ENCODE data around the gene DLX6. TPM values are rescaled to one million over a fixed set of nuclear protein-coding genes. Genes with fewer than 3 reads are reported as not detected.

DLX6 gene
- total RNA-seq, 1 experiment from 2014 or later = 17.9 TPM

DNA sequence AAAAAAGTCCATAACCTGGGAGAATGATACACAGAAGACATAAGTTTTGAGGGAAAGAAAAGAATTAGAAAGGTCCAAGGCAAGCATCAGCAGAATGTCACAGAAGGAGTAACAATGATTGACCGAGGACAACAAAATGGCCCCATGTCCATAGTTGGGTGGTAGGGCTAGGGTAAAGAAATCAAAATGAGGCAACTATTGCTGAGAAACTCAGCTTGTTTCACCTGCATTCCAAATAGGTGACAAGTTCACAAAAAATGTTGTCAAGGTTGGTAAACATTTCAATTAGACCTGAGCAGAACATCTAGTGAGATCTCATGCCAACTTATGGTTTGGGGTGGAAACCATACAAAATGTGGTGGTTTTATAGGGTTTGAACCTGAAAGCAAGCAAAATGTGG, 22.8 kb upstream of the DLX6 start:
- DNase-seq (ENCODE audit: low spot score) = no peak
- Histone ChIP-seq H3K36me3 (ENCODE audit: insufficient read depth, low read length, poor library complexity, severe bottlenecking) (no peaks in the 10 kb centered on the region), H3K9me3 (ENCODE audit: low read depth, low read length, poor library complexity, severe bottlenecking) (no peaks in the 10 kb centered on the region), H3K27ac (ENCODE audit: low read depth, low read length, poor library complexity, severe bottlenecking) (no peak overlapping the region), H3K27me3 (replicated peaks; ENCODE audit: insufficient read depth, low read depth, low read length, poor library complexity) (peaks cover 1% of the 10 kb centered on the region), H3K4me3 (ENCODE audit: low read depth, low read length, poor library complexity, severe bottlenecking) (no peak overlapping the region), H3K4me1 (ENCODE audit: insufficient read depth, low read length, poor library complexity, severe bottlenecking) (peaks cover 1% of the 10 kb centered on the region)
- intact Hi-C loops (cut with micrococcal nuclease; ENCODE audit: unreplicated experiment) = no loop called here
- CTCF ChIA-PET = no interaction called here
- BruUV-seq (replicated peaks) = no TSS peak
- TF ChIP-seq, protein P1, sequence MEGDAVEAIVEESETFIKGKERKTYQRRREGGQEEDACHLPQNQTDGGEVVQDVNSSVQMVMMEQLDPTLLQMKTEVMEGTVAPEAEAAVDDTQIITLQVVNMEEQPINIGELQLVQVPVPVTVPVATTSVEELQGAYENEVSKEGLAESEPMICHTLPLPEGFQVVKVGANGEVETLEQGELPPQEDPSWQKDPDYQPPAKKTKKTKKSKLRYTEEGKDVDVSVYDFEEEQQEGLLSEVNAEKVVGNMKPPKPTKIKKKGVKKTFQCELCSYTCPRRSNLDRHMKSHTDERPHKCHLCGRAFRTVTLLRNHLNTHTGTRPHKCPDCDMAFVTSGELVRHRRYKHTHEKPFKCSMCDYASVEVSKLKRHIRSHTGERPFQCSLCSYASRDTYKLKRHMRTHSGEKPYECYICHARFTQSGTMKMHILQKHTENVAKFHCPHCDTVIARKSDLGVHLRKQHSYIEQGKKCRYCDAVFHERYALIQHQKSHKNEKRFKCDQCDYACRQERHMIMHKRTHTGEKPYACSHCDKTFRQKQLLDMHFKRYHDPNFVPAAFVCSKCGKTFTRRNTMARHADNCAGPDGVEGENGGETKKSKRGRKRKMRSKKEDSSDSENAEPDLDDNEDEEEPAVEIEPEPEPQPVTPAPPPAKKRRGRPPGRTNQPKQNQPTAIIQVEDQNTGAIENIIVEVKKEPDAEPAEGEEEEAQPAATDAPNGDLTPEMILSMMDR (conservative IDR thresholded peaks at IDR 0.05; ENCODE audit: low read depth, low read length) = no peak
- no peak for TF ChIP-seq EZH2 (IDR thresholded peaks at IDR 0.05; ENCODE audit: borderline replicate concordance, low read depth, low read length, poor library complexity, severe bottlenecking)
- POLR2A ChIA-PET (ENCODE audit: low non-redundant PET) = no interaction called here

DNA sequence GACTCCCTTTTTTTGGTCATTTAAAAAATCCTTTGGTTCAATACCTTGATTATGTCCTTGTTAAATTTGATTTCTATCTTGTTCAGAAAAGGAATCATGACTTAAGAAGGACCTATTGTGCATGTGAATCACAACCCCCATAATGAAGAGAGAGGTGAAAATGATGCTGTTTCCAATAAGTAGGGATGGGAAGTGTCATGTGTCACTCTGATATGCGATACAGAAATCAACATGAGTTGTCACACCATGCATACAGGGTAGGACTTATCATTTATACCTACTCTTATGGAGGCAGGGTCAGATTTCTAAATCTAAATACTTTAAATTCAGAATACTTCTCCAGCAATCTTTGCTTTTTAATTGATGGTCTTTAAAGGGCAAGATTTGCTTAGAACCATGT, 19.4 kb upstream of the DLX6 start:
- CTCF ChIA-PET = no interaction called here

DNA sequence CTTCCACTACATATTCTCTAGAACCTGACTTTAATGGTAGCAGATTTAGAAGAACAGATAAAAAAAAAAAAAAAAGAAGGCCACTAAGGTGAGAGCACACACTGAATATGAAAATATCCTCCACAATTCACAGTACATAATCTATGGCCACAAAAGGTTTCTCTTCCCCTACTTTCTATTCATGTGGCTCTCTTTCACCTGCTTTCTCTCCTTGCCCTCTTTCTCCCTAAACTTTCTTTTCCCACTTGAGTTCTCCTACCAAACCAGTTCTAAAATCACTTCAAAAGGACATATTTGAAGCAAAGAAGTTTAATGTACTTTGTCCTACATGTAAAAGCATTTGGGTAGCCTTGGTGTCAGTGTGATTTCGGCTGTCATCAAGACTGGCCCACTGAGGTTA, 18.5 kb upstream of the DLX6 start:
- TF ChIP-seq, protein P1 (conservative IDR thresholded peaks at IDR 0.05; ENCODE audit: low read depth, low read length) = no peak
- TF ChIP-seq EZH2 (IDR thresholded peaks at IDR 0.05; ENCODE audit: borderline replicate concordance, low read depth, low read length, poor library complexity, severe bottlenecking) = no peak
- CTCF ChIA-PET = no interaction called here
- Histone ChIP-seq H3K4me3 (ENCODE audit: low read depth, low read length, poor library complexity, severe bottlenecking) (no peak overlapping the region), H3K4me1 (ENCODE audit: insufficient read depth, low read length, poor library complexity, severe bottlenecking) (peaks cover 9% of the 10 kb centered on the region), H3K27me3 (replicated peaks; ENCODE audit: insufficient read depth, low read depth, low read length, poor library complexity) (peaks cover 5% of the 10 kb centered on the region), H3K36me3 (ENCODE audit: insufficient read depth, low read length, poor library complexity, severe bottlenecking) (no peaks in the 10 kb centered on the region), H3K9me3 (ENCODE audit: low read depth, low read length, poor library complexity, severe bottlenecking) (no peaks in the 10 kb centered on the region), H3K27ac (ENCODE audit: low read depth, low read length, poor library complexity, severe bottlenecking) (no peak overlapping the region)
- DNase-seq (ENCODE audit: low spot score) = no peak
- no TSS peak for BruUV-seq (replicated peaks)
- intact Hi-C loops (cut with micrococcal nuclease; ENCODE audit: unreplicated experiment) = no loop called here
- POLR2A ChIA-PET (ENCODE audit: low non-redundant PET) = no interaction called here

More for the DNA sequence above, 19.4 kb upstream of the DLX6 start:
- BruUV-seq (replicated peaks) = no TSS peak
- POLR2A ChIA-PET (ENCODE audit: low non-redundant PET) = no interaction called here
- no peak for TF ChIP-seq EZH2 (IDR thresholded peaks at IDR 0.05; ENCODE audit: borderline replicate concordance, low read depth, low read length, poor library complexity, severe bottlenecking)
- TF ChIP-seq, protein P1 (conservative IDR thresholded peaks at IDR 0.05; ENCODE audit: low read depth, low read length) = no peak
- H3K36me3 ChIP-seq (ENCODE audit: insufficient read depth, low read length, poor library complexity, severe bottlenecking) = no peaks in the 10 kb centered on the region
- DNase-seq (ENCODE audit: low spot score) = no peak
- H3K27me3 ChIP-seq (replicated peaks; ENCODE audit: insufficient read depth, low read depth, low read length, poor library complexity) = peaks cover 5% of the 10 kb centered on the region
- no peaks in the 10 kb centered on the region for H3K9me3 ChIP-seq (ENCODE audit: low read depth, low read length, poor library complexity, severe bottlenecking)
- intact Hi-C loops (cut with micrococcal nuclease; ENCODE audit: unreplicated experiment) = no loop called here
- peaks cover 9% of the 10 kb centered on the region for H3K4me1 ChIP-seq (ENCODE audit: insufficient read depth, low read length, poor library complexity, severe bottlenecking)
- no peak overlapping the region for H3K4me3 ChIP-seq (ENCODE audit: low read depth, low read length, poor library complexity, severe bottlenecking)
- H3K27ac ChIP-seq (ENCODE audit: low read depth, low read length, poor library complexity, severe bottlenecking) = no peak overlapping the region
